ENCODE data around the gene RHBDD1.
A peak's percentile ranks its signal among the peaks of the same experiment; 100 is the strongest.

The RHBDD1 gene

DNA sequence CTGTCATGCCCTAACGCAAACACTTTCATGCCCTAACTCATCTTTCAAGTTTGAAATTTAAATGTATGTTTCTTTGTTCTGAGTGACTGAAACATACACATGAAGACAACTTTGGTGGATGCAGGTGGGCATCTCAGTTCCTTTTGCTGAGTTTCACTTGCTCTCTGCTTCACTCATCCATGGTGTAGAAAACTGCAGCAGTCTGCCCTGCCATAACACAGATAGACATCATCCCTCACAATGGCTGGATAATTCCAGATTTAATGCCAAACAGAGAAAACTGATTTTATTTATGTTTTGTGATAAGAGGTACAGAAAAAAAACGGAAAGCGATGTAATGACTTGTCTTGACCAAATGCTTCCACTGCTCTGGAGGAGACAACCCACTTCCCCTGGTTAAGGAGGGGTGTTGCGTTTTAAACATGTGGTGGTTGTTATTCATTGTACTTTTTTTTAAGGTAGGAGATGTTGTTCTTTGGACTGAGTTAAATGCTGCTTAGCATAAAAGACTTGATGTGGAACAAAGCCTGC, 70.4 kb downstream of the RHBDD1 start:
- ATAC-seq (ENCODE audit: low read depth) (no peak), DNase-seq (ENCODE audit: low spot score) (no peak)
- TF ChIP-seq CTCF (IDR thresholded peaks at IDR 0.05; ENCODE audit: poor library complexity, severe bottlenecking) = no peak
- Histone ChIP-seq H3K4me1 (ENCODE audit: insufficient read depth, poor library complexity, severe bottlenecking) (peaks cover 26% of the 10 kb centered on the region), H3K4me3 (ENCODE audit: severe bottlenecking) (no peak overlapping the region), H3K36me3 (ENCODE audit: low read depth) (peaks cover 4% of the 10 kb centered on the region), H3K9me3 (ENCODE audit: severe bottlenecking) (no peaks in the 10 kb centered on the region), H3K27ac (ENCODE audit: poor library complexity, severe bottlenecking) (no peak overlapping the region), H3K27me3 (ENCODE audit: insufficient read depth, poor library complexity, severe bottlenecking) (no peaks in the 10 kb centered on the region)

- Histone ChIP-seq H3K4me1 (ENCODE audit: insufficient read depth, poor library complexity, severe bottlenecking) (peaks cover 13% of the 10 kb centered on the region), H3K4me3 (ENCODE audit: severe bottlenecking) (no peak overlapping the region), H3K27me3 (ENCODE audit: insufficient read depth, poor library complexity, severe bottlenecking) (no peaks in the 10 kb centered on the region), H3K9me3 (ENCODE audit: severe bottlenecking) (no peaks in the 10 kb centered on the region), H3K27ac (ENCODE audit: poor library complexity, severe bottlenecking) (peak overlapping the region; percentile 26), H3K36me3 (ENCODE audit: low read depth) (peaks cover 12% of the 10 kb centered on the region)
- ATAC-seq (ENCODE audit: low read depth) (peak; percentile 40; the same call in 1 of the 3 replicates), DNase-seq (ENCODE audit: low spot score) (no peak)
- TF ChIP-seq CTCF (IDR thresholded peaks at IDR 0.05; ENCODE audit: poor library complexity, severe bottlenecking) = no peak
Observed at GRCh38 chr2:226909126-226909525, 73.3 kb downstream of the RHBDD1 start.

- ATAC-seq (ENCODE audit: low read depth) (no peak), DNase-seq (ENCODE audit: low spot score) (no peak)
- H3K27me3 ChIP-seq (ENCODE audit: insufficient read depth, poor library complexity, severe bottlenecking) = no peaks in the 10 kb centered on the region
- no peak for TF ChIP-seq CTCF (IDR thresholded peaks at IDR 0.05; ENCODE audit: poor library complexity, severe bottlenecking)
- no peaks in the 10 kb centered on the region for H3K9me3 ChIP-seq (ENCODE audit: severe bottlenecking)
- H3K27ac ChIP-seq (ENCODE audit: poor library complexity, severe bottlenecking) = peak overlapping the region; percentile 26
- H3K36me3 ChIP-seq (ENCODE audit: low read depth) = peaks cover 12% of the 10 kb centered on the region
- peaks cover 13% of the 10 kb centered on the region for H3K4me1 ChIP-seq (ENCODE audit: insufficient read depth, poor library complexity, severe bottlenecking)
- H3K4me3 ChIP-seq (ENCODE audit: severe bottlenecking) = no peak overlapping the region
Observed at GRCh38 chr2:226909836-226910235, 74.0 kb downstream of the RHBDD1 start.

DNA sequence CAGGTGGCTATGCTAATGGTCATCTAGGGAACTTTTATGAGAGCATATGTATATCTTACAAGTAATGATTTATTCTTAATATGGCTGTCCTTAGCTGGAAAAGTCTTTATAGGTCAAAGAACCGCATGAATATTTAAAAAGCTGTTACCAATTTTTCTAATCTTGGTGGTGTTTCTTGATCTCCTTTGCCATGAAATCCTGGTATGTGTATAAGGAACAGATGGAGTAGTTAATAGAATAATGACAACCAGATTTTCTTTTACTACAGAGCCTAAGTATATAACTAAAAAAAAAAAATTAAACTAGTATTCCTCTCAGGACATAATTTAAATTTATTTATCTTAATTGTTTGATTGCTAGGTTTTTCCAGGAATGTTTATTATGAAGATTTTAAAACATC, 74.5 kb downstream of the RHBDD1 start:
- DNase-seq (ENCODE audit: low spot score) = no peak
- no peak for ATAC-seq (ENCODE audit: low read depth)
- Histone ChIP-seq H3K36me3 (ENCODE audit: low read depth) (peaks cover 12% of the 10 kb centered on the region), H3K27me3 (ENCODE audit: insufficient read depth, poor library complexity, severe bottlenecking) (no peaks in the 10 kb centered on the region), H3K4me3 (ENCODE audit: severe bottlenecking) (no peak overlapping the region), H3K4me1 (ENCODE audit: insufficient read depth, poor library complexity, severe bottlenecking) (peaks cover 14% of the 10 kb centered on the region), H3K9me3 (ENCODE audit: severe bottlenecking) (no peaks in the 10 kb centered on the region), H3K27ac (ENCODE audit: poor library complexity, severe bottlenecking) (no peak overlapping the region)
- no peak for TF ChIP-seq CTCF (IDR thresholded peaks at IDR 0.05; ENCODE audit: poor library complexity, severe bottlenecking)

GRCh38 chr2:226911932-226912331, 76.1 kb downstream of the RHBDD1 start:
- DNase-seq (ENCODE audit: low spot score) = no peak
- TF ChIP-seq CTCF (IDR thresholded peaks at IDR 0.05; ENCODE audit: poor library complexity, severe bottlenecking) = no peak
- Histone ChIP-seq H3K9me3 (ENCODE audit: severe bottlenecking) (no peaks in the 10 kb centered on the region), H3K27me3 (ENCODE audit: insufficient read depth, poor library complexity, severe bottlenecking) (no peaks in the 10 kb centered on the region), H3K27ac (ENCODE audit: poor library complexity, severe bottlenecking) (peak overlapping the region; percentile 16), H3K36me3 (ENCODE audit: low read depth) (peaks cover 12% of the 10 kb centered on the region), H3K4me3 (ENCODE audit: severe bottlenecking) (no peak overlapping the region), H3K4me1 (ENCODE audit: insufficient read depth, poor library complexity, severe bottlenecking) (peaks cover 26% of the 10 kb centered on the region)
- ATAC-seq (ENCODE audit: low read depth) = peak; percentile 53

All from RWPE2 (cell line).